ENCODE data around the gene SLC25A24.
"Not testable (repeated sequence)": the region's sequence is repeated elsewhere in the genome, so short reads cannot be mapped to it uniquely, and the experiment has no call there.

DNA sequence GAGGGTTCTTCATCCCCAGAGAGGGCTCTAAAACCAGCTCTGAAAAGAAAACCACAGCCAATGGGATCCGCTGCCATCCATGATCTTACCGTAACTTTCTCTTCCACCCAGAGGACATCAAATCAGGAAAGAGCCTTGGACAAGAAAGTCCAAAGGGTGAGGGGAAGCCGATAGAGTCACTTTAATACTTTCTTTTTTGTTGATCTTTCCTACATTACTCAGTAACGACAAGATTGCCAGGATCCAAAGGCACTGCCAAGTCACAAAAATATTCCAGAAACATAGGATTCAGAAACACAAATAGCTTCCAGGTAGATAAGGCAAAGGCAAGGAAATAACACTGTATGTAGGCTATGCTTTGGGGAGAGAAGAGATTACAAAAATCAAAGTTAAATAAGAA, 26.7 kb upstream of the SLC25A24 start:
- TF ChIP-seq, protein P1, sequence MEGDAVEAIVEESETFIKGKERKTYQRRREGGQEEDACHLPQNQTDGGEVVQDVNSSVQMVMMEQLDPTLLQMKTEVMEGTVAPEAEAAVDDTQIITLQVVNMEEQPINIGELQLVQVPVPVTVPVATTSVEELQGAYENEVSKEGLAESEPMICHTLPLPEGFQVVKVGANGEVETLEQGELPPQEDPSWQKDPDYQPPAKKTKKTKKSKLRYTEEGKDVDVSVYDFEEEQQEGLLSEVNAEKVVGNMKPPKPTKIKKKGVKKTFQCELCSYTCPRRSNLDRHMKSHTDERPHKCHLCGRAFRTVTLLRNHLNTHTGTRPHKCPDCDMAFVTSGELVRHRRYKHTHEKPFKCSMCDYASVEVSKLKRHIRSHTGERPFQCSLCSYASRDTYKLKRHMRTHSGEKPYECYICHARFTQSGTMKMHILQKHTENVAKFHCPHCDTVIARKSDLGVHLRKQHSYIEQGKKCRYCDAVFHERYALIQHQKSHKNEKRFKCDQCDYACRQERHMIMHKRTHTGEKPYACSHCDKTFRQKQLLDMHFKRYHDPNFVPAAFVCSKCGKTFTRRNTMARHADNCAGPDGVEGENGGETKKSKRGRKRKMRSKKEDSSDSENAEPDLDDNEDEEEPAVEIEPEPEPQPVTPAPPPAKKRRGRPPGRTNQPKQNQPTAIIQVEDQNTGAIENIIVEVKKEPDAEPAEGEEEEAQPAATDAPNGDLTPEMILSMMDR (IDR thresholded peaks at IDR 0.05): not testable (repeated sequence)
- TF ChIP-seq POLR2A, EP300 (IDR thresholded peaks at IDR 0.05): not testable (repeated sequence)

All from tibial nerve (tissue), 4 donors.